ENCODE results near the gene NF1.
"Not testable (repeated sequence)": the region's sequence is repeated elsewhere in the genome, so short reads cannot be mapped to it uniquely, and the experiment has no call there.

Gene NF1

DNA sequence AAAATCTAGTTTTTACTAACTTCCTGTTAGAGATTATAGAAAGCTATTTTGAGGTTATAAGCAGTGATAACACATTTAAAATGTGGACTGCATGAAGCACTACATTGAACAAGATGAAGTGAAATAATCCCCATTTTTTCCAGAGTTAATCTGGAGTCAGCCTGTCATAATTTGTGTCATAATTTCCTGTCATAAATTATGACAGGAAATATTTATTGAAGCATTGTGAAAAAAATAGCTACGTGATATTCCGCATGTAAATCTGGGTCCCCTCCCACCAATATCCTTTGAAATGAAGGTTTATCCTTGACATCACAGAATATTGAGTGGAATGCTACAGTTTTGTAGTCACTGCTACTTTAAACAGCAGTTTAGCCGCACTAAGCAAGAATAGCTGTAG, 162.2 kb downstream of the NF1 start:
- no peak for DNase-seq

DNA sequence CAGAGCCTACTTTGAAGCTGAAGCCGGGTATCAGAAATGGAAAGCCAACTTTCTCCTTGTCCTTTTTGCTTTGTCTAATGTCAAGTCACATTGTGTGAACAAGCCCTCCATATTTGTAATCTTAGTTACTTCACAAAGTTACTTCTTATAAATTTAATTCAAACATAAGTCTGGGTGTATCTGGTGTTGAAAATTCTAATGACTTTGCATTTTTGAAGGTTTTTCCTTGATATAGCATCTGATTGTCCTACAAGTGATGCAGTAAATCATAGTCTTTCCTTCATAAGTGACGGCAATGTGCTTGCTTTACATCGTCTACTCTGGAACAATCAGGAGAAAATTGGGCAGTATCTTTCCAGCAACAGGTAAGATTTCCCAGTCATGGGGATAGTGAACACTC, 165.4 kb downstream of the NF1 start:
- DNase-seq, result no peak

DNA sequence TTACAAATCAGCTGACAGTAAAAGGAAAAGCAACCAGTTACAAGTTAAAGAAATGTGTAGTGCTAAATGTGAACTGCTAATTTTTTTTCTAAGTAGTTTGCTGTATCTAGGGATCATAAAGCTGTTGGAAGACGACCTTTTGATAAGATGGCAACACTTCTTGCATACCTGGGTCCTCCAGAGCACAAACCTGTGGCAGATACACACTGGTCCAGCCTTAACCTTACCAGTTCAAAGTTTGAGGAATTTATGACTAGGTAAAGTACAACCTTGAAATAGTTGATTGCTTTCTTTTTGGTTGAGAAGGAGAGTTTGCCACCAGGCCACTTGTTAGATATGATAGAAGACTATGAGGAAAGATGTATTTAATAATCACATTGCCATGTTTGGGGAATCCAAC, 166.8 kb downstream of the NF1 start:
- DNase-seq, result no peak

DNA sequence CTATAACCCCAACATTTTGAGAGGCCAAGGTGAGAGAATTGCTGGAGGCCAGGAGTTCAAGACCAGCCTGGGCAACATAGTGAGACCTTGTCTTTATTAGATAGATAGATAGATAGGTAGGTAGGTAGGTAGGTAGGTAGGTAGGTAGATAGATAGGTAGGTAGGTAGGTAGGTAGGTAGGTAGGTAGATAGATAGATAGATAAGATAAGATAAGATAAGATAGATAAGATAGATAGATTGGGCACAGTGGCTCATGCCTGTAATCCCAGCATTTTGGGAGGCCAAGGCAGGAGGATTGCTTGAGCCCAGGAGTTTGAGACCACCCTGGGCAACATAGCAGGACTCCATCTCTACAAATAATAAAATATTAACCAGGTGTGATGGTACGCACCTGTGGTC, 168.1 kb downstream of the NF1 start:
- DNase-seq, result not testable (repeated sequence)

DNA sequence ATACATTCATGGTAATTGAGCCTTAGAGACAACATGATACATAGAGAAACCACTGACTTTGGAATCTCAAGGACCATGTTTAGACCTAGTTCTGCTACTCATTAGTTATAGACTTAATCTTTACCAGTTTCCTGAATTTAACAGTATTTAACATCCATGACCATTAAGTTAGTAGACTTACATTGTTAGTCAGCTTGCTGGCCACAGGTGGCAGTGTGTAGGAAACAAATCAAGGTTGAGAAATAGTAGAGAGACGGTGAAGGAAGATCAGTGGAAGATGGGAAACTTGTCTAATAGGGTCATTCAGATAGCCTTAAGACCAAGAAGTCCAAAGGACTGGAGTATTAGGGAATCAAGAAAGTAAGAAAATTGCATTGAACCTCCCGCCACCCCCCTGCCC, 171.3 kb downstream of the NF1 start:
- DNase-seq, result no peak

DNA sequence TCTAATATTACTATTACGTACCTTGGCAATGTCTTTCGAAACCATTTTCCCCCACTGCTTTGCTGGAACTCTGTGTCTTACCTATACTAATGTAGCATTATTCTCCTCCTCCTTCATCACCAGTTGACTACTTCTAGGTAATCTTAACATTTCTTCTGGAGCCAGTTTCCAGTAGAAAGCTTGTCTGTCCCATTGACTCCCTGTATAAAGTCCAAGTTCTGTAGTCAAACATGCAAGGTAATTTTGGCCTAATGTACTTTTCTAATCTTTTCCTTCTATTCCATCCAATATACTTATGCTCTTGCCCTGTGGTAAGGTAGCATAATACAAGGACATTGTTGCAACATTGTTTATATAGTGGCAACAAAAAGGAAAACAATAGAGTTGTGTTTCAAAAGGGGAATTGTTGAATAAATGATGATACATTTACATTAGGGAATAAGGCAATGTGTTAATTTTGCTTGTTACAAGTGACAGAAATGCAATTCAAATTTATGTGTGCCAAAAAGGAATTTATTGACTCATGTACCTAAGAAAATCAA, 174.3 kb downstream of the NF1 start:
- no peak for DNase-seq

DNA sequence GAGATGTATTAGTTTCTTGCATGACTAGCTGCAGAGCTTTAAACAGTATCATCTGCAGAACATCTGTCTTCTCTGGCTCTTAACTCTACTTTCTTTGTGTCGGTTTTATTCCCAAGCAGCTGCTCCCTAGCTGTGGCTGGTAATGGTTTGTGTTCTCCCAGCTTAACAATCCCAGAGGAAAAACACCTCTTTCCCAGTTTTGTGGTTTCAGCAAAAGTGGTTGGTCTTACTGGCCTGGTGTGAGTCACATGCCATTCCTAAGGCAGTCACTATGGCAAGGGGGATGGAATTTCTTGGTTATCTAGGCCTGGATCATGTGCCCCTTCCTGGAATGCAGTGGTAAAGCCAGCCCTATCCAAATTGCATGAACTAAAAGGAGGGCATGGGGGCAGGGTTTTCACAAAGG, 174.8 kb downstream of the NF1 start:
- peak; percentile 65 for DNase-seq

DNA sequence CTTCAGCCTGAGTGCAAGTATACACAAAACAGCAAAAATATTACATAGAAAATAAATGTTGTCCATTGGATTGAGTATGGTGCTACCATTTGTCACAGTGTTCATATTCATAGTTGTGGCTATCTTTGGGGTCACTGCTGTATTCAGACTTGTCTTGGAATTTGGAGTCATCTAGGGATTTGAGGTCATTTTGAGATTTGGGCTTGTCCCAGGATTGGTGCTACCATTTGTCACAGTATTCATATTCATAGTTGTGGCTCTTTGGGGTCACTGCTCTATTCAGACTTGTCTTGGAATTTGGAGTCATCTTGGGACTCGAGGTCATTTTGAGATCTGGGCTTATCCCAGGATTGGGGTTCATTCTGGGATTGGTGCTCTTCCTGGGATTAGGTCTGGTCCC, 177.5 kb downstream of the NF1 start:
- no peak for DNase-seq

DNA sequence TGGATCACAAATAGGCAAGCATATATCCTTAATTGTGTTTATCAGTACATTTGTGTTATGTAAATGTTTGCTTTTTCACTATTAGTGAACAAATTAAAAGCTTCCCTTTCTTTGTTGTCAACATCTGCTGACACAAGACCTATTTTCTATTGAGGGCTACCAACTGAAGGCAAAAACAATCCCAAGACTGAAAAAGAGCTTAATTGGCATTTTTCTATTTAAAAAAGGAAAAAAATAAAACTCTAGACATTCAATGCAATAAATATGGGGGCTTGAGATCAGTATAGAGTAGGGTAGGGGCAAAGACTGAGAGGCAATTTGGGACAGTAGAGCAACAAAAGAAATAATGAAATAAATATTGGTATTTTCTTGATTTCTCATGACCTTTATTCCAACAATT, 178.0 kb downstream of the NF1 start:
- DNase-seq, result no peak

DNA sequence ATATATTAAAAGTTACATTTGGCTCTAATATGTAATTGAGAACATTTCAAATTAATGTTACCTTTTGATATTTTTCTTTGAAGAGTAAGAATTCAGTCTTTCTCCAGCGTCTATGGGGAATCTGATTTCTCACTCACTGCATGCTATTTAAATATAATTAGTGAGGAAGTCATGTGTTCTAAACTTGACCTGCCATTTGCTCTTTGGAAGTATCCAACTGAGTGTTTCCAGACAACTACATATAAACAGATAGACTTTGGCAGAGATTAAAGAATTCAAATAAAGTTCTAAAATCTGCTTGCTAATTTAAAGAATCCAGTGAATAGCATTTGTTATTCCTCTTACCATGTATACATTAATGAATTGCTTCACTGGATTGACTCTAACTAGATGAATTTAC, 178.7 kb downstream of the NF1 start:
- DNase-seq, result no peak

DNA sequence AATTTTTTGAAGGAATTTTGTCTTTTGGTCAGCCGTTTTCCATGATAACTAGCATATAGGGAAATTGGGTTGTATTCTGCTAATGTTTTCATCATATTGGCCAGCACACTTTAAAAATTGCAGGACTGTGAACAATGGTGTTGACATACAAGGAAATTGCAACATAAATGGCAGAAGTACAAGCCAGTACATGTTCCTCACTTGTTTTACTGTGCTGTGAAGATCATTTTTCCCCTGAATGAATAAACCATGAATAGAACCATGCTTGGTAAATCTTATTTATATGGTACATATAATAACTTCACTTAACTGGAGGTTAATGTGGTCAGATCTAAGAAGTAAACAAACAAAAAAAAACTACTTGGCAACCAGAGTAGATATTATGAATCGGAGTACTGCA, 179.5 kb downstream of the NF1 start:
- no peak for DNase-seq

DNA sequence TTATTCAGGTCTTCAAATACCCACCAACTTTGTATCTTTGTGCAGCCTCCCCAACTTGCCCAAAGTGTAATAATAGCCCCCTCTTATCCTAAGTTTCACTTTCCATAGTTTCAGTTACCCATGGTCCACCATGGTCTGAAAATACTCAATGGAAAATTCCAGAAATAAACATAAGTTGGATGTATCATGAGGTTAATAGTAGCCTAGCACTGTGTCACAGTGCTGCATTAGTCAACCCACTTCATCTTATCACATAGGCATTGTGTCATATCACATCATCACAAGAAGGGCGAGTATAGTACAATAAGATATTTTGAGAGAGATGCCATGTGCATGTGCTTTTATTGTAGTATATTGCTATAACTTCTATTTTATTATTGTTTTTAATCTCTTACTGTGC, 180.3 kb downstream of the NF1 start:
- no peak for DNase-seq

DNA sequence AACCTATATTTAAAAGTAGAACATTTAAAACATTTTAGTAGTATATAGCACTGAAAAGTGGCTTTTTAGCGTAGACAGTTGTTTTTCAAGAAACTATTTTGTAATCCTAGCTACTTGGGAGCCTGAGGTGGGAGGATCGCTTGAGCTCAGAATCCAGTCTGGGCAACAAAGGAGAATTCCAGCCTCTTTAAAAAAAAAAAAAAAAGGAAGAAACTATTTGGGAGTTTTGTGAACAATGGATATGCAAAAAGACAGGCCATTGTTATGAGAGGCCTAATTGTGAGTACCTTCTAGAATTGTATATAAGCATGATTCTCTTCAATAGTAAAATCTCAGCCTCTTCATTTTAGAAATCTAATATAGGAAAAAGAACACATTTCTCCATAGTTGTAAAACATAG, 184.6 kb downstream of the NF1 start:
- DNase-seq, result no peak

DNA sequence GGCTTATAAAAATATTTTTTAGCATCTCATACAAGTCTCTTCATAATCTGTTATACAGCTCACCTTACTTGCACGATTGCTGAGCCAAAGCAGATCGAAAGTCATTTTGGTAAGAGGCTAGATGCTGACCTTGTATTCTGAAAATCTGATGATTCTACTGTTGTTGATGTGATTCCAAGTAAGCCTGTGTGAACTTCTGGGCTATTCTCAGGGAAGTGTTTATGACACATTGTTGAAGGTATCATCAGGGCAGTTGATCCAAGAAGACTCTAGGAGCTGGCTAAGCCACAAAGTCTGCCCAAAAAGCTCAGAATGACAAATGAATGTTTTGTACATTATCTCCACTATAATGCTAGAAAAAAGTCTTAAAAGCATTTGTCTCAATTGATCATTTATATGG, 186.3 kb downstream of the NF1 start:
- no peak for DNase-seq

DNA sequence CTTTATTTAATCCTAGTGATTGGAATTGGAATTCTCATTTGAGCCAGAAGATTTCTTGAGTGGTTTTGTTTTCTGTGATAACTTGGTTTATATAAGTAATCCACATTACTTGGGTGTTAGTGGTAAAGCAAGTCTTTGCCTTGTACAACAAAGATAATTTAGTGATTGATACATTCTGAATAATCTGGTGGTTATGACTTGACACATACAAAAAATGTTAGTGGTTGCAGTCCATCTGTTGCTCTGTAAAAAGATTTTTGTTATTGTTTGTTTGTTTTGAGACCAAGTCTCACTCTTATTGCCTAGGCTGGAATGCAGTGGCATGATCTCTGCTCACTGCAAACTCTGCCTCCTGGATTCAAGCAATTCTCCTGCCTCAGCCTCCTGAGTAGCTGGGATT, 189.1 kb downstream of the NF1 start:
- no peak for DNase-seq

DNA sequence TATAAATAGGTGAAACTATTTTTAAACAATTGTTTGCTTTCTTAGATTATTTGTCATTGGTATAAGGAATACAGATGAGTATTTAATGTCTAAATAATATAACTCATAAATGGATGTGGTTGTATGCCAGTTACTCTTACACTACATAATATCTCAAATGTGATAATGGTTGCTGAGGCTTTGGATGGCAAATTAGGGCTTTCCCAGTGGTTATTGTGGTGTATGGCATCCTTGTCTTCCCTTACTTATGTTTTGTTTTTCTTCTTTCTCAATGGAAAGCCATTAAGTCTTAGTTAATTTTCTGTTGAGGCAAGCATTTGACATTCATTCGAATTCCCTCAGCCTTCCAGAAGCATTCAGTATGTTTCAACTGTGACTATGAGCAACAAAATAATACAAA, 191.8 kb downstream of the NF1 start:
- DNase-seq, result no peak

DNA sequence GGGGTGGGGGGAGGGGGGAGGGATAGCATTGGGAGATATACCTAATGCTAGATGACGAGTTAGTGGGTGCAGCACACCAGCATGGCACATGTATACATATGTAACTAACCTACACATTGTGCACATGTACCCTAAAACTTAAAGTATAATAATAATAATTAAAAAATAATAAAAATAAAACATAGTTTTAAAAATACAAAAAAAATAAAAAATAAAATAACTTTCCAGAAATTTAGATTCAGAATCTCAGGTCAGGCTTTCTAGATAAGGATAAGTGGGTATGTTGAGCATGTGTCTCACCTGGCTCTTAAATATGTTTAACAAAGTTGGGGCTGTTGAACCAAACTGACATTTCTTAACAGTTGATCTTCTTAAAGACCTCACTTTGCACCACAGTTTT, 193.2 kb downstream of the NF1 start:
- DNase-seq, result not testable (repeated sequence)

DNA sequence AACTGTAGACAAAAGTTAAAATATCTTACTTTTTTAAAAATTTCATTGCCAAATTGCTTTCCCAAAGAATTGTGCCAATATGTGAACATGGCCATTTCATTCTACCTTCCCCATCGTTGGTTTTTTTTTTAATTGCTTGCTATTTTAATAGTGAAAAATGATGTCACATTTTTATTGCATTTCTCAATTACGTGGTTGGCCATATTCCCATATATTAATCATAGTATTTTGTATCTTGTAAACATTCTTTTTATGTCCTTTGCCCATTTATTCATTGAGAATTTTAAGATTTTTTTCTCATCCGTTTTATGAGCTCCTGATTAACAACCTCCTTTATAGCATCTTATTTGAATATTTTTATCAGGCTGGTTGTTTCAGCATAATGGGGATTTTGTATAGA, 195.0 kb downstream of the NF1 start:
- no peak for DNase-seq

DNA sequence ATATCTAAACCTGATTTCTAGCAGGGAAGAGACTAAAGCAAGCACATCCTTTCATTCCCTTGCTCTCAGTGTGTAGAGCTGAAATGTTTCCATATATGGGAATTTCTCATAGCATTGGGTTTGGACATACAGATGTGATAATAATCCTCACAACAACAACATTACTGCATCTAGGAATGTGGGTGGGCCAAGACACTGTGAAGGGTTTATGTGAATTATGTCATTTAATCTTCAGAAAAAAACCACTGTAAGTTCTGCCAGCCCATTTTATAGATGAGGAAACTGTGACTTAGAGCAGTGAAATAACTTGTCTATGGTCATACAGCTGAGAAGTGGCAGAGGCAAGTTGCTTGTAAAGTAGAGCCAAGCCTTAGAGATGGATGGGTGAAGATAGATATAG, 197.0 kb downstream of the NF1 start:
- DNase-seq, result no peak

DNA sequence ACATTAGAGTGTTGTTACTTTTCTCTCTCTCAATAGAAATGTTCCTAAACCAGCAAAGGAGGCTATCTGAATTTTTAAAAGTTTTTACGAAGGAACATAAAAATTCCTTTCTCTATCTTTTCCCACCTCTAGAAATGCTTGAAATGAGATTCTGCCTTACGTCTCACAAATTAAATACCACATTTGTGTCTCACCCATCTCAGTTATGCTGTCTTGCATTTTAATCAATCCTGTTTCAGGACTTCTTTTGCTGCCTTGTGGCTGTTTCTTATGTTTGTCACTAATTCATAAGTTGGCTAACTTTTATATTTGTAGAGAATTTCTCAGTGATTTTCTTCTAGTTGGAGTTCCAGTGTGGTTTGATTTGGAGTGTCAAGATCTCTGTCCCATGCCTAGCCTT, 198.8 kb downstream of the NF1 start:
- no peak for DNase-seq

DNA sequence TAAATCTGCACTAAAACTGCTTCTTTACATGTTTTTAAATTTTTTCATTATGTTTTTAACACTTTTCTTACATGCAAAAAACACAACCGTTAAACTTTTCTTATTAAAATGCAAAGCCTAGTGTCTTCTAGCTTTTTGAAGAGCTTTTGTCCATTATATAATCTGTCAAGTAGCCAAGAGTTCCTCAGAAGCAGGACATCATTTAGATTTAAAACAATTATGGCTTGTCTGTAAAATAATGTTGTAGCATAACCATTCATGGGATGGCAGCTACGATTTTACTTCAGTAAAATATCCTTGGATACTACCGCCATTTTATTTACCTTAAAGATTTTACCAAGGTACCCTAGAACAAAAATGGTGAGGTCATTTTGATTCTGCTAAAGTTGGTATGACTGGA, 199.5 kb downstream of the NF1 start:
- no peak for DNase-seq

DNA sequence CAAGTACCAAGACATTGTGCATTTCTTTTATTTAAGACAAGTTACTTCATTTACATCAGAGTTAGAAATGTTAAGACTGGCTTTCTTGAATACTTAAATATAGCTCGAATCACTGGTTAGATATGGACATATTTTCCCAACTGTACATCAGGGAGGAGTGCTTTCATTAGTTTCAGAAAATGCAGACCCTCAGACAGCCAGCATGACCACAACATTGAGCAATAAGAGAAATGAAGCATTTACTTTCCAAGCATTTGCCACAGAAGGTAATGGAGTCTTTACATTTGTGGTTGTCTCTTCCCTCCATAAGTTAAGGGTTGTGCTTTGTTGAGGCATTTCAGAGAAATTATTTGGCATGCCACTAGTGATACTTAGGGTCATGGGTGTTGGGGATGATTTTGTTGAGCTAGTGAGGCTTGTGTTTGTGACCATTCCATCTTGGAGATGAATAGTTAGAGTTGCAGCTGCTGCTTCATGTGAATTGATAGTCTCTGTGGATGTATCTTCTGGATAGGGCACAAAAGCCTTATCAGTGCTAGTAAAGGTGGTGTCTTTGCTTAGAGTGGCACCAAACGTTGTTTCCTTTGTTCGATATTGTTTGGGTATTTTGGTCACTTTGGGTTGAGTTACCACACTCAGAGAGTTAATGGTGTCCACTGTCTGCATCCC, 200.2 kb downstream of the NF1 start:
- DNase-seq, result no peak

DNA sequence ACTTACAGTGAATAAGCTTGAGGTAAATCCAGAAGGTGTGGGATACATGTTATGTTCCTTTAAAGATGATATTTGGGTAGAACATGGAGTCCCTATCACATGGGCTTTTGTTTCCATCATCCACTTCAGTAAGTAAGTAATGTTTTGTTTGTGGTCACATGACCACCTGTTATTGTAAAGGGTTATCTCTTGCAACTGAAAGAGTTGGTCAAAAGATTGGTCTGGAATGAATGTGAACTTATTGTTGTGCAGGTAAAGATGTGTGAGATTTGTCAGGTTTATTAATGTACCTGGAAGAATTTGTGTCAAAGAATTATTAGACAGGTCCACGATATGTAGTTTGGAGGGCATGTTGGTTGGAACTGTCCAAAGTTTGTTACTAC, 200.7 kb downstream of the NF1 start:
- DNase-seq, result no peak

DNA sequence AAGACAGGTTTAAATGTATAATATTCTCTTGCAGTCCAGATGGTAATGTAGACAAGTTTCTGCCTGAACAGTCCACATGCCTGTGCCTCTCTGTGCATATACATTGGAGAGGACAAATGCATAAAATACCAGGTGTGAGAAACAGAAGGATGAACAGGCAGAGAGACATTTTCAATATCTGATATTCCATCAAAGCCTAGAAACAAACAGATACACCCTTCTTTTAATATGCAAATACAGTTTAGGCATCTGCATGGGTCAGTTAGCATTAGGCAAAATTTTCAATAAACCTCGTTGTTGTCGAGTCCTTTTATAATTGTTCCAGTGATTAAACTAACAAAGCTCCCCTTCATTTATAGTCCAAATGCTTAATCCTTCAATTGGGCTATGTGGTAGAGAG, 201.4 kb downstream of the NF1 start:
- DNase-seq, result no peak

DNA sequence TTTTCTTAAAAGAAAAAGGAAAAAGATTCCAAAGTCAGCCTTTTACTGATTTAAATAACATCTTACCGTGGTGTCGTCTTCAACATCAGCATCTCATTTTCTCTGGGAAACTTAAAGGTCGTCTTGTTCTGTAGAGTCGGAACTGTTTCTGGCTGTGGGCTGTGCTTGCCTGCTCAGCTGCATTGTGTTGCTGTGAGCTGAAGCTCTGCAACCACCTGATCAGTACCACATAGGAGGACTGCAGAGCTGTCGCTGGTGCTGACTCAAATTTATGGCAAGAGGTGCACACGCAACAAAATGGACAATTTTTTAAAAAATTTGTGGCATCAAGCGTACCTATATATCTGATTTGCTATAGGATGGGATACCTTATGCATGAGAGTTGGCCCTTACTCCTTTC, 202.3 kb downstream of the NF1 start, which contains the start of gene OMG:
Gene OMG, minus strand, starts transcription at position 150 of the 400 bp plus-strand sequence. CDS start 908 bp downstream, outside the sequence.
- DNase-seq, result no peak
